ENCODE results near the gene VAC14.

VAC14 gene

DNA sequence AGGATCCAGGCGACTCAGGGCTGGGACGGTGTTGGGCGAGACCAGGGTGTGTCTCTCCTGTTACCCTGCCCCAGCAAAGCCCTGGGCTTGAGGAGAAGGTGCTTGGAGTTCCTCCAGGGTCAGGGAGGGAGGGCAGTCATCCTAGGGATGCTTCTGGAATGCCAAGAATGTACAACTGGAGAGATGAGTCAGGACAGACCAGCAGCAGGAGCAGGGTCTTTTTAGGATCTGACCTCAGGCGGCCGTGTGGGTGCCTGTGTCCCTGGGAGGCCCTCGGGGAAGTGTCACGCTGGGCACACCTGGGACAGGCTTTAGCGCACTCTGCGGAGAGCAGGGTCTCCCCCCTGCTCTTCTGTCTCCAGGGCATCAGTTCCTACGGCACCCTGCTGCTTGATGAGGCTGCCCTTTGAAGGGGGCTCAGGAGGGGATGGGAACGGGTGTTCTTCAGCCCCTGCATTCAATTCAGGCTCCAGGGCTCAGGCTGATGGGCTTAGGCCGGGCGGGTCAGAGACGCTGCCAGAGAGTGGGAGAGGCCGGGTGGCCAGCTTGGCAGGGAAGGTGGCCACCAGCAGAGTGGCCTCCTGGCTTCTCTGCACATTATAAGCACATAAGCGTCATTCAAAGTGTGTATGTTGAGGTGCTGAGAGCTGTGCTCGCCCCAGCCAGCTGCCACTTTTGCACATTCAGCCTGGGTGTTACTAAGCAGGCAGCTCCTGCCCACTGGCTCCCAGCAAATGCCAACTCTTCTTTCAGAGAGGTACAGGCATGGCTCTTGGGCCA is 106.7 kb downstream of the VAC14 start:
- 50 to 56% methylated on average over 17 of the region's 17 CpGs for WGBS, 2 experiments
- Histone ChIP-seq H3K27me3 (ENCODE audit: control insufficient read depth, insufficient read depth, low read length, poor library complexity, severe bottlenecking) (no peaks in the 10 kb centered on the region), H3K9me3 (ENCODE audit: control insufficient read depth, low read length) (no peaks in the 10 kb centered on the region), H3K36me3 (ENCODE audit: control insufficient read depth, insufficient read depth, low read length) (no peaks in the 10 kb centered on the region), H3K27ac (ENCODE audit: insufficient read depth, low read depth, low read length, poor library complexity, severe bottlenecking) (peak overlapping the region; percentile 84), H3K4me1 (ENCODE audit: control insufficient read depth, insufficient read depth, low read length) (peaks cover 66% of the 10 kb centered on the region), H3K4me3 (ENCODE audit: insufficient read depth, low read depth, low read length) (no peak overlapping the region)

DNA sequence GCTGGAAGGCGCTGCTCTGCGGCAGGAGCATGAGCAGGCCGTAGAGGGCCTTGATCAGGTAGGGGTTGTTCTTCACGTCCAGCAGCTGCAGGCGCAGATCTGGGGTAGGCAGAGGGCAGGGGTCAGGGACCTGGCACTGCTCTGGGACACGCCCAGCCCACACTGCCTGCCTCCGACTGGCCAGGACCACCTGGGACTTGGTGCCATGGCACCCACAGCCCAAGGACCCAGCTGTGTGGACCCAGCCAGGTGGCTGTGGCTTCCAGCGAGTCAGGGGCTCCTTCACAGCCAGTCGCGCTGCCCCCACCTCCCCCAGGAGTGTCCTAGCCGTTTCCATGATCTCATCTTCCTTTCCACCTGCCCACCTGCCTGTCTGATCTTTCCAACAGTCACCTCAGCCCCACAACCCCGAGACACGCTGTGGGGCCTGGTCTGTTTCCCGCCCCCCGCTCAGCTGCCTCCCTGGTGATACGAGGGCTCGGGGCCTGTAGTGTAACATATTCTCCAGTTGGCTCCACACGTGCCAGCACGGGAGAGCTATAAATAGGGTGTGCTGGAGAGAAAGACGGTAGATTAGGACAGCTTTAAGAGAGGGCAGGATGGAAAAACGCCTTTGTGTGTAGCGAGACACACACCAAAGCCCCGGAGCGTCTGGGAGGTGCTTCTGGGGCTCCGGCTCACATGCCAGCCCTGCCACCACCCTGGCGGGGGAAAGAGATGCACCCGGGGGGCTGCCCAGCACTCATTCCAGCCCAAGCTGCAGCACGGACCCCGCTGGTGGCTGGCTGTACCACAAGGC is 107.9 kb downstream of the VAC14 start:
- Histone ChIP-seq H3K27ac (ENCODE audit: insufficient read depth, low read depth, low read length, poor library complexity, severe bottlenecking) (peak overlapping the region; percentile 84), H3K4me1 (ENCODE audit: control insufficient read depth, insufficient read depth, low read length) (peaks cover 68% of the 10 kb centered on the region), H3K4me3 (ENCODE audit: insufficient read depth, low read depth, low read length) (no peak overlapping the region), H3K27me3 (ENCODE audit: control insufficient read depth, insufficient read depth, low read length, poor library complexity, severe bottlenecking) (no peaks in the 10 kb centered on the region), H3K9me3 (ENCODE audit: control insufficient read depth, low read length) (no peaks in the 10 kb centered on the region), H3K36me3 (ENCODE audit: control insufficient read depth, insufficient read depth, low read length) (no peaks in the 10 kb centered on the region)
- 93 to 94% methylated on average over 29 of the region's 29 CpGs for WGBS, 2 experiments

- WGBS, 2 experiments, result 88% methylated on average over 14 of the region's 14 CpGs
- H3K27ac ChIP-seq (ENCODE audit: insufficient read depth, low read depth, low read length, poor library complexity, severe bottlenecking), result peak overlapping the region; percentile 41
- no peaks in the 10 kb centered on the region for H3K9me3 ChIP-seq (ENCODE audit: control insufficient read depth, low read length)
- no peaks in the 10 kb centered on the region for H3K36me3 ChIP-seq (ENCODE audit: control insufficient read depth, insufficient read depth, low read length)
- H3K27me3 ChIP-seq (ENCODE audit: control insufficient read depth, insufficient read depth, low read length, poor library complexity, severe bottlenecking), result no peaks in the 10 kb centered on the region
- peaks cover 69% of the 10 kb centered on the region for H3K4me1 ChIP-seq (ENCODE audit: control insufficient read depth, insufficient read depth, low read length)
- H3K4me3 ChIP-seq (ENCODE audit: insufficient read depth, low read depth, low read length), result no peak overlapping the region
Measured at GRCh38 chr16:70692130-70692872, 108.7 kb downstream of the VAC14 start.

GRCh38 chr16:70691223-70692129 is 109.5 kb downstream of the VAC14 start:
- Histone ChIP-seq H3K27me3 (ENCODE audit: control insufficient read depth, insufficient read depth, low read length, poor library complexity, severe bottlenecking) (no peaks in the 10 kb centered on the region), H3K9me3 (ENCODE audit: control insufficient read depth, low read length) (no peaks in the 10 kb centered on the region), H3K36me3 (ENCODE audit: control insufficient read depth, insufficient read depth, low read length) (no peaks in the 10 kb centered on the region), H3K4me1 (ENCODE audit: control insufficient read depth, insufficient read depth, low read length) (peaks cover 69% of the 10 kb centered on the region), H3K27ac (ENCODE audit: insufficient read depth, low read depth, low read length, poor library complexity, severe bottlenecking) (peak overlapping the region; percentile 63), H3K4me3 (ENCODE audit: insufficient read depth, low read depth, low read length) (no peak overlapping the region)
- WGBS, 2 experiments, result 91 to 92% methylated on average over 26 of the region's 26 CpGs

DNA sequence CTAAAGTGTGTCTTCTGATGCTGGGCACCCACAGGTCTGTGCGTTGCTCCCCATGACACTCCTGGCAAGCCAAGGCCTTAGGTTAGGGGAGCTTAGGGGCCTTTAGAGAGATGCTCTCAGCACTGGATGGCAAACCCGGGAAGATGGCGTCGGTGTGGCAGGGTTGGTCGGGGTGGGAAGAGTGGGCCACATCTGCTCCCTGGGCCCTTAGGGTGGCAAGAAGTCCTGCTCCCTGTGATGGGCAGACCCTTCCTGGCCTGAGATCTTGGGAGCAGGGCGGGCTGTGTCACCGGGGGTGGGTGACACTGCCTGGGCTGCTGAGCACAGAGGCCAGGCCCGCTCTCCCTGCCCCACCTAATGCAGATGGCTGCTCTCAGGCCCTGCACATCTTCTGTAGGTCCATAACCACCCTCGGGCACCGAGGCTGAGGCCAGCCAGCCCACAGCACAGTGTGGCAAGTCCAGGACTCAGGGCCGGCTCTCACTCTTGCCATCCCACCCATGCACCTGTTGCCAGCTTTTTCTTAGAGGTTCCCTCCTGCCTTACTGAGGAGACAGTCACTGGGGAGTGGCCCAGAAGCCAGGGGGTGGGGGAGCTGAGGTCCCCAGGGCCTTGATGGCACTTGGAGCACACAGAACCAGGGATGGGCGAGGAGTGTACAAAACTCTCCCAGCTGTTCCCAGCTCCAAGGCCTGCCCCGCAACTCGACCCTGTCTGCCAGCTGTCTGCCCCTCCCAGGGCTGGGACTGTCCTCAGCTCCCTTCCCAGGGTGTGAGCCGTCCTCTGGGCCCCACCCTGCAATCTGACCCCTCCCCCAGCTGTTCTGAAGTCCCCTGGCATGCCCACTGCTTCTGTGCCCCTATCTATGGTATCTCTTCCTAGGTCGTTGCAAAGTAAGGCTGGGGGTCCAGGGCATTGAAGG is 110.7 kb downstream of the VAC14 start:
- Histone ChIP-seq H3K4me1 (ENCODE audit: control insufficient read depth, insufficient read depth, low read length) (peaks cover 63% of the 10 kb centered on the region), H3K27ac (ENCODE audit: insufficient read depth, low read depth, low read length, poor library complexity, severe bottlenecking) (no peak overlapping the region), H3K27me3 (ENCODE audit: control insufficient read depth, insufficient read depth, low read length, poor library complexity, severe bottlenecking) (no peaks in the 10 kb centered on the region), H3K4me3 (ENCODE audit: insufficient read depth, low read depth, low read length) (no peak overlapping the region), H3K9me3 (ENCODE audit: control insufficient read depth, low read length) (no peaks in the 10 kb centered on the region), H3K36me3 (ENCODE audit: control insufficient read depth, insufficient read depth, low read length) (no peaks in the 10 kb centered on the region)
- WGBS, 2 experiments, result 91 to 92% methylated on average over 16 of the region's 16 CpGs

DNA sequence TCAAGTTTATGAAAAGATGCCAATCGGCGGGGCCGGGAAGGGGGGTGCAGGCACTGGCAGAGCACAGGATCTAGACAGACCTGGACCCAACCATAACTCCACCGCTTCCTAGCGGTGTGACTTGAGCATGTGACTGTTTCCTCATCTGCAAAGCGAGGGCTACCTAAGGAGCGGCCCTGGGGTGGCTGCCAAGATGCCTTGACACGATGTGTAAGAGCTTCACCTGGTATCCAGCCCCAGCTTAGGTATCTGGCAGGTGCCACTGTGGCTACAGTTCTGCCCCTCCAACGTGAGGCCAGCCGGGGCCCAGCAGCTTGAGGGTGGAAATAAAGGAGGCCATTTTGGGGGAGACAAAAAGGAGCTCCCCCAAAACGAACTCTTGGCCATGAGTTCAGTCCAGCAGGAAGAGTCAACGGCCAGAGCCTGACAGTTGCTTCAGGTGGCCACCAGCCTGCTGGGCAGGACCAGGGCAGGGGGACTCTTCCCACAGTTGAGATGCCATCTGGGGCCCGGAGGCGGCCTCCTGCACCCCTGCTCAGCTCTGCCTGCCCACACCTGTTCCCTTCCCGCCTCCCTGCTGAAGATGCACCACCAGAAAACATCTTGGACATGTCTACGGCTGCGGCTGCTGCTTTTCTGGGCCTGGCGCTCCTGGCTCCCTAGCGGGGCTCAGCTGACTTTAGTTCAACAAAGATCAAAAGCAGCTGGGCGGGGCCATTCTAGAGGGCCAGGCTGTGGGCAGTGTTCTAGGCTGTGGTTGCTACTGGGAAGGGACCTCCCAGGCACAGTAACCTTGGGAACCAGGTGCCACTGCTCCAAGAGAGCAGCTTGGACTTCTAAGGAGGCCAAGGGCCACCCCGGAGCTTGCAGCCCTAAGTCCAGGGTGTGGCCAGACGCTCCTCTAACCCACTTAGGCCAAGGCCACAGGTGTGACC is 111.7 kb downstream of the VAC14 start:
- no peaks in the 10 kb centered on the region for H3K36me3 ChIP-seq (ENCODE audit: control insufficient read depth, insufficient read depth, low read length)
- no peaks in the 10 kb centered on the region for H3K9me3 ChIP-seq (ENCODE audit: control insufficient read depth, low read length)
- H3K27me3 ChIP-seq (ENCODE audit: control insufficient read depth, insufficient read depth, low read length, poor library complexity, severe bottlenecking), result no peaks in the 10 kb centered on the region
- H3K4me3 ChIP-seq (ENCODE audit: insufficient read depth, low read depth, low read length), result no peak overlapping the region
- 93 to 94% methylated on average over 22 of the region's 22 CpGs for WGBS, 2 experiments
- H3K27ac ChIP-seq (ENCODE audit: insufficient read depth, low read depth, low read length, poor library complexity, severe bottlenecking), result no peak overlapping the region
- peaks cover 54% of the 10 kb centered on the region for H3K4me1 ChIP-seq (ENCODE audit: control insufficient read depth, insufficient read depth, low read length)

DNA sequence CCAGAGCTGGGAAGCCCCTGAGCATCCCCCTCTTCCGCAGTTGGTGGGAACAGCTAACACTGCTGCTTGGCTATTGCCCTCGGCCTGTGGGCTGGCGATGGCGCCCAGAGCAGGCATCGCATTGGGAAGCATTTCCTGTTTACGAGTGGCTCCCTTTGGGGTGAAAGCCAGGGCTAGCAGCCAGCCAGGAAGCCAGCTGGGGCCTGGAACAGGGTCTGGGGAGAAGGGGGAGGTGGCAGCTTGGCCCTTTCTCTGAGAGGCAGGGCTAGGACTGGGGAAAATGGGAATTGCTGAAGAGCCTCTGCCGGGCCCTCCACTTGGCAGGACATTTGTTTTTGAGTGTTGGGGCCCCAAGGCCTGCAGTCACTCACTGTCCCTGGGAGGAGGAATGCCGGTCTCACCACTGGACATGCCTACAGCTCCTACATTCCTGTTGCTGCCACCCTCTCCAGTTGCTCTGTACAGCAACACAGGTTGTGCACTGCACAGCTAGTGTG is 112.7 kb downstream of the VAC14 start:
- no peak overlapping the region for H3K4me3 ChIP-seq (ENCODE audit: insufficient read depth, low read depth, low read length)
- no peak overlapping the region for H3K27ac ChIP-seq (ENCODE audit: insufficient read depth, low read depth, low read length, poor library complexity, severe bottlenecking)
- 89 to 91% methylated on average over 8 of the region's 8 CpGs for WGBS, 2 experiments
- H3K4me1 ChIP-seq (ENCODE audit: control insufficient read depth, insufficient read depth, low read length), result peaks cover 44% of the 10 kb centered on the region
- H3K27me3 ChIP-seq (ENCODE audit: control insufficient read depth, insufficient read depth, low read length, poor library complexity, severe bottlenecking), result no peaks in the 10 kb centered on the region
- H3K36me3 ChIP-seq (ENCODE audit: control insufficient read depth, insufficient read depth, low read length), result no peaks in the 10 kb centered on the region
- no peaks in the 10 kb centered on the region for H3K9me3 ChIP-seq (ENCODE audit: control insufficient read depth, low read length)

GRCh38 chr16:70687671-70688245 is 113.2 kb downstream of the VAC14 start:
- H3K36me3 ChIP-seq (ENCODE audit: control insufficient read depth, insufficient read depth, low read length), result no peaks in the 10 kb centered on the region
- H3K27me3 ChIP-seq (ENCODE audit: control insufficient read depth, insufficient read depth, low read length, poor library complexity, severe bottlenecking), result no peaks in the 10 kb centered on the region
- H3K4me1 ChIP-seq (ENCODE audit: control insufficient read depth, insufficient read depth, low read length), result peaks cover 39% of the 10 kb centered on the region
- H3K4me3 ChIP-seq (ENCODE audit: insufficient read depth, low read depth, low read length), result no peak overlapping the region
- H3K27ac ChIP-seq (ENCODE audit: insufficient read depth, low read depth, low read length, poor library complexity, severe bottlenecking), result no peak overlapping the region
- 92 to 94% methylated on average over 18 of the region's 18 CpGs for WGBS, 2 experiments
- no peaks in the 10 kb centered on the region for H3K9me3 ChIP-seq (ENCODE audit: control insufficient read depth, low read length)

Measured in ectodermal cell (in vitro differentiated cells).